Neural progenitor cell (in vitro differentiated cells): ENCODE measurements around the gene MTG1.

ENCODE experiments used
- EZH2 ChIP-seq: fragments of 200-600 bp; sonication (generic); IDR thresholded peaks from 2 replicates; pipeline ENCODE4 v1.6.1; 2017; ENCODE audit warnings: antibody characterized with exemption, mild to moderate bottlenecking, moderate library complexity
- EZH2phosphoT487 ChIP-seq: fragments of 200-600 bp; sonication (generic); IDR thresholded peaks from 2 replicates; pipeline ENCODE4 v1.6.1; 2017; ENCODE audit warnings: antibody characterized with exemption
- TF ChIP-seq, protein P1 (sequence below): fragments of 200-600 bp; sonication (generic); IDR thresholded peaks from 2 replicates; pipeline ENCODE4 v1.5.1; 2017; ENCODE audit warnings: antibody characterized with exemption, mild to moderate bottlenecking

GRCh38 chr10:133379801-133380666 is 13.9 kb upstream of the MTG1 start:
- TF ChIP-seq, protein P1, sequence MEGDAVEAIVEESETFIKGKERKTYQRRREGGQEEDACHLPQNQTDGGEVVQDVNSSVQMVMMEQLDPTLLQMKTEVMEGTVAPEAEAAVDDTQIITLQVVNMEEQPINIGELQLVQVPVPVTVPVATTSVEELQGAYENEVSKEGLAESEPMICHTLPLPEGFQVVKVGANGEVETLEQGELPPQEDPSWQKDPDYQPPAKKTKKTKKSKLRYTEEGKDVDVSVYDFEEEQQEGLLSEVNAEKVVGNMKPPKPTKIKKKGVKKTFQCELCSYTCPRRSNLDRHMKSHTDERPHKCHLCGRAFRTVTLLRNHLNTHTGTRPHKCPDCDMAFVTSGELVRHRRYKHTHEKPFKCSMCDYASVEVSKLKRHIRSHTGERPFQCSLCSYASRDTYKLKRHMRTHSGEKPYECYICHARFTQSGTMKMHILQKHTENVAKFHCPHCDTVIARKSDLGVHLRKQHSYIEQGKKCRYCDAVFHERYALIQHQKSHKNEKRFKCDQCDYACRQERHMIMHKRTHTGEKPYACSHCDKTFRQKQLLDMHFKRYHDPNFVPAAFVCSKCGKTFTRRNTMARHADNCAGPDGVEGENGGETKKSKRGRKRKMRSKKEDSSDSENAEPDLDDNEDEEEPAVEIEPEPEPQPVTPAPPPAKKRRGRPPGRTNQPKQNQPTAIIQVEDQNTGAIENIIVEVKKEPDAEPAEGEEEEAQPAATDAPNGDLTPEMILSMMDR = no peak
- TF ChIP-seq EZH2phosphoT487 (no peak), EZH2 (no peak)
